Activated CD8-positive, alpha-beta T cell treated with anti-CD3 and anti-CD28 coated beads, Interleukin-2, amount 10 ng/mL, durations not matched to agents 7 days and 5 days (primary cell): Measurements from ENCODE around the gene ZNF550. TPM values are rescaled to one million over a fixed set of nuclear protein-coding genes. Genes with fewer than 3 reads are reported as not detected.

ENCODE experiments used
- ATAC-seq: fragments of 150-1000 bp; cut with Tn5 transposase; one replicate; pipeline ENCODE4 v1.10.0; 2021; ENCODE audit warnings: moderate library complexity
- CTCF ChIA-PET: fragments of 350-600 bp; sonication (Branson Sonifier 250); formaldehyde crosslinking; loops from one replicate; lab custom pipeline; 2021; ENCODE audit warnings: antibody characterized with exemption; lab: Charles Lee
- POLR2A ChIA-PET: fragments of 350-600 bp; sonication (Branson Sonifier 250); formaldehyde crosslinking; loops from one replicate; lab custom pipeline; 2021; ENCODE audit warnings: antibody characterized with exemption; lab: Charles Lee
- DNase-seq: peaks from one replicate; pipeline ENCODE4 v3.0.0-alpha.2; 2020
- H3K27ac Mint-ChIP-seq: one replicate; pipeline ENCODE4 v1.8.0; 2021; ENCODE audit warnings: mild to moderate bottlenecking, mixed read lengths
- H3K27me3 Mint-ChIP-seq: one replicate; pipeline ENCODE4 v1.8.0; 2021; ENCODE audit warnings: low read depth, mixed read lengths
- H3K36me3 Mint-ChIP-seq: one replicate; pipeline ENCODE4 v1.8.0; 2021; ENCODE audit warnings: low read depth, mixed read lengths
- H3K4me1 Mint-ChIP-seq: one replicate; pipeline ENCODE4 v1.8.0; 2021; ENCODE audit warnings: low read depth, mixed read lengths
- H3K4me3 Mint-ChIP-seq: one replicate; pipeline ENCODE4 v1.8.0; 2021; ENCODE audit warnings: mild to moderate bottlenecking, mixed read lengths
- H3K9me3 Mint-ChIP-seq: one replicate; pipeline ENCODE4 v1.8.0; 2022; ENCODE audit warnings: mixed read lengths; ENCODE audit not compliant: insufficient read depth
- total RNA-seq, 2 experiments: library from RNA; stranded (reverse); gene quantifications; one replicate each; pipeline ENCODE4 v1.2.3, GENCODE V29; 2021

The ZNF550 gene
- total RNA-seq, 2 experiments from 2014 or later = 12.6 to 13.7 TPM

- CTCF ChIA-PET = no interaction called here
Observed at GRCh38 chr19:57570707-57571106, 11.0 kb upstream of the ZNF550 start.

GRCh38 chr19:57566396-57567265, 7.0 kb upstream of the ZNF550 start:
- ATAC-seq (no peak), DNase-seq (no peak)
- no peaks in the 10 kb centered on the region for H3K4me1 Mint-ChIP-seq
- H3K27ac Mint-ChIP-seq = no peak overlapping the region
- peaks cover 53% of the 10 kb centered on the region for H3K9me3 Mint-ChIP-seq
- peaks cover 24% of the 10 kb centered on the region for H3K36me3 Mint-ChIP-seq
- ChIA-PET POLR2A (no interaction called here), CTCF (no interaction called here)
- H3K27me3 Mint-ChIP-seq = no peaks in the 10 kb centered on the region
- no peak overlapping the region for H3K4me3 Mint-ChIP-seq

More at GRCh38 chr19:57570707-57571106, 11.0 kb upstream of the ZNF550 start:
- Mint-ChIP-seq H3K27ac (no peak overlapping the region), H3K4me3 (no peak overlapping the region), H3K4me1 (no peaks in the 10 kb centered on the region), H3K27me3 (no peaks in the 10 kb centered on the region), H3K36me3 (peaks cover 57% of the 10 kb centered on the region), H3K9me3 (peaks cover 56% of the 10 kb centered on the region)
- no peak for ATAC-seq
- DNase-seq = no peak
- POLR2A ChIA-PET = no interaction called here

GRCh38 chr19:57563547-57563946, 3.9 kb upstream of the ZNF550 start:
- ChIA-PET CTCF (no interaction called here), POLR2A (no interaction called here)
- Mint-ChIP-seq H3K36me3 (peaks cover 32% of the 10 kb centered on the region), H3K9me3 (peaks cover 60% of the 10 kb centered on the region), H3K4me3 (no peak overlapping the region), H3K4me1 (peaks cover 17% of the 10 kb centered on the region), H3K27me3 (no peaks in the 10 kb centered on the region), H3K27ac (no peak overlapping the region)
- ATAC-seq (no peak), DNase-seq (no peak)

GRCh38 chr19:57560049-57560491, 407 bp upstream of the ZNF550 start:
- Mint-ChIP-seq H3K4me1 (peaks cover 25% of the 10 kb centered on the region), H3K4me3 (peak overlapping the region; percentile 97), H3K36me3 (peaks cover 57% of the 10 kb centered on the region), H3K9me3 (peaks cover 33% of the 10 kb centered on the region), H3K27me3 (no peaks in the 10 kb centered on the region), H3K27ac (peak overlapping the region; percentile 94)
- POLR2A ChIA-PET = interaction anchor here (1.1 to 1.5 kb wide), 2 partner anchors 19 to 73 kb away, joined by 3 read pairs; partner anchors contain the start of genes ZNF211 and ZNF416
- CTCF ChIA-PET = no interaction called here
- ATAC-seq = peak; percentile 3
- DNase-seq = no peak

GRCh38 chr19:57559008-57559403, 657 bp downstream of the ZNF550 start:
- POLR2A ChIA-PET = interaction anchor here (1.5 to 1.8 kb wide), 2 partner anchors 74 to 123 kb away, joined by 3 to 4 read pairs; partner anchors contain the start of genes ZNF211 and ZNF551
- peaks cover 31% of the 10 kb centered on the region for H3K9me3 Mint-ChIP-seq
- peak; percentile 52 for ATAC-seq
- H3K27ac Mint-ChIP-seq = peak overlapping the region; percentile 94
- DNase-seq = peak; percentile 39
- CTCF ChIA-PET = interaction anchor here (0.6 kb wide), 1 partner anchor 116 kb away, joined by 3 read pairs; no protein-coding TSS in a partner anchor
- no peaks in the 10 kb centered on the region for H3K27me3 Mint-ChIP-seq
- peaks cover 67% of the 10 kb centered on the region for H3K36me3 Mint-ChIP-seq
- peak overlapping the region; percentile 97 for H3K4me3 Mint-ChIP-seq
- H3K4me1 Mint-ChIP-seq = peaks cover 25% of the 10 kb centered on the region

- Mint-ChIP-seq H3K36me3 (peaks cover 70% of the 10 kb centered on the region), H3K27ac (peak overlapping the region; percentile 94), H3K4me3 (peak overlapping the region; percentile 97), H3K9me3 (peaks cover 27% of the 10 kb centered on the region), H3K4me1 (peaks cover 25% of the 10 kb centered on the region), H3K27me3 (no peaks in the 10 kb centered on the region)
- ChIA-PET CTCF (interaction anchor here (0.6 kb wide), 1 partner anchor 115 kb away, joined by 3 read pairs; no protein-coding TSS in a partner anchor), POLR2A (interaction anchor here (0.8 to 1.8 kb wide), 4 partner anchors 23 to 238 kb away, joined by 3 to 4 read pairs (median 3); partner anchors contain the start of genes ZNF211 and ZNF551)
- ATAC-seq = no peak
- no peak for DNase-seq
Observed at GRCh38 chr19:57558525-57558924, 1.1 kb downstream of the ZNF550 start.

GRCh38 chr19:57557659-57558058, 2.0 kb downstream of the ZNF550 start:
- ChIA-PET POLR2A (interaction anchor here (0.9 to 1.8 kb wide), 2 partner anchors 24 to 124 kb away, joined by 3 to 4 read pairs; partner anchors contain the start of gene ZNF551), CTCF (no interaction called here)
- H3K4me3 Mint-ChIP-seq = peak overlapping the region; percentile 97

GRCh38 chr19:57552432-57552831, 7.2 kb downstream of the ZNF550 start:
- POLR2A ChIA-PET = no interaction called here
- Mint-ChIP-seq H3K4me3 (no peak overlapping the region), H3K27ac (no peak overlapping the region), H3K27me3 (no peaks in the 10 kb centered on the region), H3K36me3 (peaks cover 98% of the 10 kb centered on the region), H3K4me1 (no peaks in the 10 kb centered on the region), H3K9me3 (peaks cover 41% of the 10 kb centered on the region)
- no peak for ATAC-seq
- CTCF ChIA-PET = no interaction called here
- no peak for DNase-seq

More at GRCh38 chr19:57557659-57558058, 2.0 kb downstream of the ZNF550 start:
- DNase-seq (no peak), ATAC-seq (no peak)
- Mint-ChIP-seq H3K9me3 (peaks cover 26% of the 10 kb centered on the region), H3K36me3 (peaks cover 77% of the 10 kb centered on the region), H3K4me1 (peaks cover 25% of the 10 kb centered on the region), H3K27ac (no peak overlapping the region), H3K27me3 (no peaks in the 10 kb centered on the region)

GRCh38 chr19:57546513-57546912, 13.2 kb downstream of the ZNF550 start:
- Mint-ChIP-seq H3K4me1 (no peaks in the 10 kb centered on the region), H3K4me3 (no peak overlapping the region), H3K36me3 (peaks cover 96% of the 10 kb centered on the region), H3K9me3 (peaks cover 65% of the 10 kb centered on the region), H3K27ac (no peak overlapping the region), H3K27me3 (no peaks in the 10 kb centered on the region)
- POLR2A ChIA-PET = no interaction called here
- DNase-seq = no peak
- no peak for ATAC-seq
- CTCF ChIA-PET = no interaction called here

- POLR2A ChIA-PET = no interaction called here
- H3K36me3 Mint-ChIP-seq = peaks cover 97% of the 10 kb centered on the region
- no peak overlapping the region for H3K4me3 Mint-ChIP-seq
- DNase-seq = no peak
- H3K27me3 Mint-ChIP-seq = no peaks in the 10 kb centered on the region
- CTCF ChIA-PET = no interaction called here
- H3K9me3 Mint-ChIP-seq = peaks cover 62% of the 10 kb centered on the region
- ATAC-seq = no peak
- H3K27ac Mint-ChIP-seq = no peak overlapping the region
- H3K4me1 Mint-ChIP-seq = no peaks in the 10 kb centered on the region
Observed at GRCh38 chr19:57537953-57538547, 21.6 kb downstream of the ZNF550 start.

GRCh38 chr19:57527136-57527881, 32.4 kb downstream of the ZNF550 start, which contains the start of gene ZNF549:
Gene ZNF549, plus strand, starts transcription at chr19:57527356. Its CDS starts 218 bp downstream, at chr19:57527574.
- ChIA-PET CTCF (no interaction called here), POLR2A (interaction anchor here (0.6 to 0.8 kb wide), 2 partner anchors 293 to 527 kb away, joined by 3 to 4 read pairs; no protein-coding TSS in a partner anchor)
- ATAC-seq (peak; percentile 99), DNase-seq (peak; percentile 95)
- peaks cover 50% of the 10 kb centered on the region for H3K36me3 Mint-ChIP-seq
- H3K4me1 Mint-ChIP-seq = peaks cover 16% of the 10 kb centered on the region
- peak within 1 kb of the TSS; percentile 88 for H3K4me3 Mint-ChIP-seq
- H3K27me3 Mint-ChIP-seq = no peaks in the 10 kb centered on the region
- H3K9me3 Mint-ChIP-seq = peaks cover 35% of the 10 kb centered on the region
- H3K27ac Mint-ChIP-seq = peak within 1 kb of the TSS; percentile 85
